Right lung (tissue), 5 donors: ENCODE results near the gene LRP1. TPM values are rescaled to one million over a fixed set of nuclear protein-coding genes. Genes with fewer than 3 reads are reported as not detected.

ENCODE experiments used
- DNase-seq, 2 donors: peaks; one replicate each; pipeline ENCODE4 v3.0.0-alpha.2; 2013
- polyA plus RNA-seq, 5 donors: library from polyadenylated mRNA; unstranded; fragments of 120-200 nt; gene quantifications; one replicate each; pipeline versions ENCODE4 v1.2.1 to v1.2.3, GENCODE V29; 2013; ENCODE audit warnings: inconsistent platforms in 1 of 5, low replicate concordance in 1 of 5; ENCODE audit not compliant: insufficient read length in 5 of 5, insufficient read depth in 1 of 5

The LRP1 gene
- polyA plus RNA-seq, 5 donors = 83.7 to 168 (median 101) TPM

DNA sequence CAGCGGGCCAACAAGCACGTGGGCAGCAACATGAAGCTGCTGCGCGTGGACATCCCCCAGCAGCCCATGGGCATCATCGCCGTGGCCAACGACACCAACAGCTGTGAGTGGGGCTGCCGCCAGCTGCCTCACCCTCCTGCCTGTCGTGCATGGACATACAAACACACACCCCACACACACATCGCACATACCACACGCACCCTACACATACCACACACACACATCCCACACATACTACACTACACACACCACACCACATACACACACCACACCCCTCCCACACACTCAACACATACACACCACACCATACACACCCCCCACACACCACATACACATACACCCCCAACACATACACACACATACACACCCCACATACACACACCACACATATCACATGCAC, 63.1 kb downstream of the LRP1 start:
- DNase-seq = no peak

DNA sequence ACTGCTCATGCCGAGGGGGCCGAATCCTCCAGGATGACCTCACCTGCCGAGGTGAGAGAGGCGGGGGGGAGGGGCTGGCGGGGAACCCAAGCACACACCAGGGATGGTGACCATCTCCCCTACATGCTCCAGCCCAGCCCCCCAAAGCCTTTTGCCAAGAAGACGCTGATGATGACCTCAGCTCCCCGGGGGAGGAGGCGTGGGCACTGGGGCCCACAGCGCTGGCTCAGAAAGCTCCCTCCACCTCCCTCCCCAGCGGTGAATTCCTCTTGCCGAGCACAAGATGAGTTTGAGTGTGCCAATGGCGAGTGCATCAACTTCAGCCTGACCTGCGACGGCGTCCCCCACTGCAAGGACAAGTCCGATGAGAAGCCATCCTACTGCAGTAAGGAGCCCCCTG, 64.6 kb downstream of the LRP1 start:
- no peak for DNase-seq

DNA sequence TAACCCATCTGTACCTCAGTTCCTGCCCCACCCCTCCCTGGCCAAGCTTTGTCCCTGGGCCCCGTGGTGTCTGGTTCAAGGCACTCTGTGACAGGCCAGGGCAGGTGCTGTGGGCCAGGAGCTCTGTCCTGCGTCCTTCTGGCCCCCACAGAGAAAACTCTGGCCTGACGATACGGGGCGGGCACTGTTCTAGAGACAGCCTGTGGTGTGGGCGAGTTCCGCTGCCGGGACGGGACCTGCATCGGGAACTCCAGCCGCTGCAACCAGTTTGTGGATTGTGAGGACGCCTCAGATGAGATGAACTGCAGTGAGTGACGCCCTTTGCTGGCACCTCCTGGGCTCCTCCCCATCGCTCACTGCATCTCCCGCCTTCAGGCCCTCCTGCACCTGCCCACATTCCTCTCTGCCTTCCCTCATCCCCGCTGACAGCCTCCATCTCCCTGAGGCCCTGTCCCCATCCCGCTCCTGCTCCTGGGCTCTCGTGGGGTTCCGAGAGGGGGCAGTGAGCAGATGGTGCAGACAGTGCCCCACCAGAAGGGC, 65.5 kb downstream of the LRP1 start:
- DNase-seq = no peak

DNA sequence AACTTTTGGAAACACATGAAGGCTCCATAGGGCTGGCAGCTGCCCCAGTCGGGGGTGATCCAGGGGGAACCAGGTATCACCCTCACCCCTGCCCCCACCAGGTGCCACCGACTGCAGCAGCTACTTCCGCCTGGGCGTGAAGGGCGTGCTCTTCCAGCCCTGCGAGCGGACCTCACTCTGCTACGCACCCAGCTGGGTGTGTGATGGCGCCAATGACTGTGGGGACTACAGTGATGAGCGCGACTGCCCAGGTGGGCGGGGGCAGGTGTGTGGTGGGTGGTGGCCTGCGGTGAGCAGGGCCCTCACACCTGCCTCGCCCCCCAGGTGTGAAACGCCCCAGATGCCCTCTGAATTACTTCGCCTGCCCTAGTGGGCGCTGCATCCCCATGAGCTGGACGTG, 66.0 kb downstream of the LRP1 start:
- no peak for DNase-seq

DNA sequence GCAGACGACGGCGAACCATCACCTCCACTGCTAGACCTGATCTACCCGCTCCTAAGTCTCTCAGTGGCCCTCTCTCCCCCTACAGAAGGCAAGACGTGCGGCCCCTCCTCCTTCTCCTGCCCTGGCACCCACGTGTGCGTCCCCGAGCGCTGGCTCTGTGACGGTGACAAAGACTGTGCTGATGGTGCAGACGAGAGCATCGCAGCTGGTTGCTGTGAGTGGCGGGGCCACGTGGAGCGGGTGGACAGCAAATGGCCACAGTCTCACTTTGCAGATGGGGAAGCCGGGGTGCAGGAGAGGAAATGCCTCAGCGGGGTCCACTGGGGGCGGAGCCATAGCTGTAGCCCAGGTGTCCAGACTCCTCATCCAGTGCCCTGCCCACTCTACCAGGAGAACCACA, 66.9 kb downstream of the LRP1 start:
- DNase-seq = no peak

DNA sequence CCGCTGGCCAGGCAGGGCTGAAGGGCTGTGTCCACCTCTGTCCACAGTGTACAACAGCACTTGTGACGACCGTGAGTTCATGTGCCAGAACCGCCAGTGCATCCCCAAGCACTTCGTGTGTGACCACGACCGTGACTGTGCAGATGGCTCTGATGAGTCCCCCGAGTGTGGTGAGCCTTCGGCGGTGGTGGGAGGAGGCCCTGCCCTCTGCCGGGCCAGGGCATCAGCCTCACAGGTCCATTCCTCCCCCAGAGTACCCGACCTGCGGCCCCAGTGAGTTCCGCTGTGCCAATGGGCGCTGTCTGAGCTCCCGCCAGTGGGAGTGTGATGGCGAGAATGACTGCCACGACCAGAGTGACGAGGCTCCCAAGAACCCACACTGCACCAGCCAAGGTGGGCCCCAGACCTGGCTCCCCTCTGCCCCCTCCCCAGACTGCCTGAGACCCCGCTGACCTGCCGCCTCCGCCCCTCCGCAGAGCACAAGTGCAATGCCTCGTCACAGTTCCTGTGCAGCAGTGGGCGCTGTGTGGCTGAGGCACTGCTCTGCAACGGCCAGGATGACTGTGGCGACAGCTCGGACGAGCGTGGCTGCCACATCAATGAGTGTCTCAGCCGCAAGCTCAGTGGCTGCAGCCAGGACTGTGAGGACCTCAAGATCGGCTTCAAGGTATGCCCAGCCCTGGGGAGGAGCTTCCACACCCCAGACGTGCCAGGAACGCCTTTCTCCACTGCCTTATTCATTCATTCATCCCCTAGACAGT, 67.5 kb downstream of the LRP1 start:
- DNase-seq = no peak

DNA sequence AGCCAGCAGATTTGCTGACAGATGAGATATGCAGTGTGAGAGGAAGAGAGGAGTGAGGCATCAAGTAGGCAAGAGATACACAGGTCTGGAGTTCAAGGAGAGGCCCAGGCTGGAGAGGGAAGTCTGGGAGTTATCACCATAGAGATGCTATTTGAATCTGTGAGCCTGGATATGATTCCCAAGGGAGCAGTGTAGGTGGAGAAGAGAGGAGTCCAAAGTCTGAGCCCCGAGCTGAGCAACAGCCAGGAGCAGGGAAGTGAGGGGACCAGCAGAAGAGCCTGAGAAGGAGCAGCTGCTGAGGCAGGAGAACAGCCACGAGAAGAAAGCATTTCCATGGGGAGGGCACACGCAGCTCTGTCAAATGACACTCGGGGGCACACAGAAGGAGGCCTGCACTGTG, 68.2 kb downstream of the LRP1 start:
- DNase-seq = no peak

DNA sequence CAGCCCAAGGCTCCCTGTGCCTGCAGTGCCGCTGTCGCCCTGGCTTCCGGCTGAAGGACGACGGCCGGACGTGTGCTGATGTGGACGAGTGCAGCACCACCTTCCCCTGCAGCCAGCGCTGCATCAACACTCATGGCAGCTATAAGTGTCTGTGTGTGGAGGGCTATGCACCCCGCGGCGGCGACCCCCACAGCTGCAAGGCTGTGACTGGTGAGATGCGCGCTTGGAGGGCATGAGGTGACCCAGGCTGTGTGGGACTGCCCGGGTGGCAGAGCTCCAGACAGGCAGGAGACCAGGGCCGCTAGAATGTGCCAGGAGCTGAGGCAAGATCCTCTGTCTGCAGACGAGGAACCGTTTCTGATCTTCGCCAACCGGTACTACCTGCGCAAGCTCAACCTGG, 68.7 kb downstream of the LRP1 start:
- no peak for DNase-seq

DNA sequence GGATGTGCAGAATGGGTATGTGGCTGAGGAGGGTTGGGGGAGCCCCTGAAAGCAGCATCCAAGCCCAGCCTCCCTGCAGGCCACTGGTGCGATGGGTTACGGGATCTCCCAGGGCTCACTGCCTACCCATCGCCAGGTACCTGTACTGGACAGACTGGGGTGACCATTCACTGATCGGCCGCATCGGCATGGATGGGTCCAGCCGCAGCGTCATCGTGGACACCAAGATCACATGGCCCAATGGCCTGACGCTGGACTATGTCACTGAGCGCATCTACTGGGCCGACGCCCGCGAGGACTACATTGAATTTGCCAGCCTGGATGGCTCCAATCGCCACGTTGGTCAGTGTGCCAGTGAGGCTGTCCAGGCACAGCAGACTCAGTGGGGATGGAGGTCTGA, 70.0 kb downstream of the LRP1 start:
- no peak for DNase-seq

DNA sequence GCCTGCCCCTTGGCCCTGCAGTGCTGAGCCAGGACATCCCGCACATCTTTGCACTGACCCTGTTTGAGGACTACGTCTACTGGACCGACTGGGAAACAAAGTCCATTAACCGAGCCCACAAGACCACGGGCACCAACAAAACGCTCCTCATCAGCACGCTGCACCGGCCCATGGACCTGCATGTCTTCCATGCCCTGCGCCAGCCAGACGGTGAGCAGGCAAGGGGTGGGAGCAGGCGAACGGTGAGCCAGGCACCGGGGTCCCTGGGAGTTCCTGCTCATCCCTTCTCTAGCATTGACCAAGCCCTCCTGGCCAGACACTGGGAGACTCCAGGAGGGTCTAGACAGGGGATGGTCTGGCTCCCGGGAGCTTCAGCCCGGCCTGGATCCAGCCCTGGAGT, 70.9 kb downstream of the LRP1 start:
- no peak for DNase-seq

DNA sequence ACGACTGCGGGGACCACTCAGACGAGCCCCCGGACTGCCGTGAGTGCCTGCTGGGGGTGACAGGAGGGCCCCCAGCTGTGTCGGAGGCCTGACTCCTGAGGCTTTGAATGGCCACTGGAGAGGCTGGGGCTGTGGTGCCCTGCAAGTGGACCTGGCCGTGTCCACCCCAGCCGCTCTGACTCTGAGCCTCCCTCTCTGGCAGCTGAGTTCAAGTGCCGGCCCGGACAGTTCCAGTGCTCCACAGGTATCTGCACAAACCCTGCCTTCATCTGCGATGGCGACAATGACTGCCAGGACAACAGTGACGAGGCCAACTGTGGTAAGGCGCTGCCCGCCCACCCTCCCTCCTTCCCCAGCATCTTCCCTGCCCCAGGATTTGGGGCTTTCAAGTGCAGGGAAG, 72.2 kb downstream of the LRP1 start:
- DNase-seq = no peak

DNA sequence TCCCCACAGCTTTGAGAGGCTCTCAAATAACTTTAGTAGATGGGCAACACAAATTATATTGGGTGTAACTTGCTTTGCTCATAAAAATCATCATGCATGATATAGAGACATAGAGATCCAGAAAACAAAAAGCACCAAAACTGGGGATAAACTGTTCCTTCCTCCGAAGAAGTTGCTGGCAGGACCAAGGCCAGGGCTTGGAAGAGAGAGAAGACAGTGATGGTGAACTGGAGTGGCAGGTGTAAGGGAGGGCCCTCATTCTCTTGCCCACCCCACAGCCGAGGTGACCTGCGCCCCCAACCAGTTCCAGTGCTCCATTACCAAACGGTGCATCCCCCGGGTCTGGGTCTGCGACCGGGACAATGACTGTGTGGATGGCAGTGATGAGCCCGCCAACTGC, 72.9 kb downstream of the LRP1 start:
- no peak for DNase-seq

DNA sequence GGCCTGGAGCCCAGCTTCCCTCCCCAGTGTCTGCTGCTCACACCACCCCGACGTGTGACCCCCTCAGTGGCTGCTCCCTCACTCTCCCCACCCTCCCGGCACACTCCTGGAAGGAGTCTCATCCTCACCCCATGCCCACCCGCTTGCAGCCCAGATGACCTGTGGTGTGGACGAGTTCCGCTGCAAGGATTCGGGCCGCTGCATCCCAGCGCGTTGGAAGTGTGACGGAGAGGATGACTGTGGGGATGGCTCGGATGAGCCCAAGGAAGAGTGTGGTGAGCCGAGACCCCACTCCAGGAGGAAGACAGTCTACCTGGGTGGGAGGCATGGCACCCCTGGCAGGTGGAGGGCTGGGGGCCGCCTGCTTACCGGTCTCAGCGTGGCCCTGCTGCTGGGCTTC, 73.3 kb downstream of the LRP1 start:
- no peak for DNase-seq

DNA sequence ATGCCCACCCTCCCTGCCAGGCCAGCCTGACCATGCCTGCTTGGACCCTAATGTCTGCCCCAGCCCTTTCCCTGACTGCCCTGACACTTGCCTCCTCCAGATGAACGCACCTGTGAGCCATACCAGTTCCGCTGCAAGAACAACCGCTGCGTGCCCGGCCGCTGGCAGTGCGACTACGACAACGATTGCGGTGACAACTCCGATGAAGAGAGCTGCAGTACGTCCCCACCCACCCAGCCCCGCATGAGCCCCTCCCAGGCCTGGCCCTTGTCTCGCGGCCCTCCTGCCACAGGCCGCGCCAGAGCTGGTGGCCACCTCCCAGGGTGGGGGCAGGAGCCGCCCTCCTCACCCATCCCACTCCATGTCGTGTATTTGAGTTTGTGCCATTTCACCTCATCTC, 74.0 kb downstream of the LRP1 start:
- DNase-seq = no peak

DNA sequence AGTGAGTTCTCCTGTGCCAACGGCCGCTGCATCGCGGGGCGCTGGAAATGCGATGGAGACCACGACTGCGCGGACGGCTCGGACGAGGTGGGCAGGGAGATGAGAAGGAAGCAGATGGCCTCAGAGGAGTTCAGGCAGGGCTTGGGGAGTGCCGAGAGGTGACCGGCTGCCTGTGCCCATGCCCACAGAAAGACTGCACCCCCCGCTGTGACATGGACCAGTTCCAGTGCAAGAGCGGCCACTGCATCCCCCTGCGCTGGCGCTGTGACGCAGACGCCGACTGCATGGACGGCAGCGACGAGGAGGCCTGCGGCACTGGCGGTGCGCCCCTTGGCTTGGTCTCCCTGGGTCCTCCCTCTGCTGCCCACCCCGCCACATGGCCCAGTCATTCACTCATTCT, 74.9 kb downstream of the LRP1 start:
- DNase-seq = no peak

DNA sequence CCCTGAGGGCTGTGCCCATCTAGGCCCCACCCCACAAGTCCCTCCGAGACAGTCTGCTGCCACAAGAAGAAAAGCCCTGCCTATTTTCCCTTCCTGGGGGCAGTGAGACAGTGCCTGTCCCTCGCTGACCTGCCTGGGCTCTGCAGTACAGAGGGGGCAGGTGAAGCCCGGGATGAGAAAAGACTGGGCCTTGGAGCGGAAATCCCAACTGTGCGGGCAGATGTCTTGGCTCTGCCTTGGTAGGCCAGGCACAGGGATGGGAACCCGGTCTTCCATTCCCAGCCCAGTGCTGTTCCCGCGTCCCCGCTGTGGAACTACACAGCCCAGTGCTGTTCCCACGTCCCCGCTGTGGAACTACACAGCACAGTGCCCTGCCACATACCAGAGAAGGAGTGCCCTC, 75.5 kb downstream of the LRP1 start:
- no peak for DNase-seq

DNA sequence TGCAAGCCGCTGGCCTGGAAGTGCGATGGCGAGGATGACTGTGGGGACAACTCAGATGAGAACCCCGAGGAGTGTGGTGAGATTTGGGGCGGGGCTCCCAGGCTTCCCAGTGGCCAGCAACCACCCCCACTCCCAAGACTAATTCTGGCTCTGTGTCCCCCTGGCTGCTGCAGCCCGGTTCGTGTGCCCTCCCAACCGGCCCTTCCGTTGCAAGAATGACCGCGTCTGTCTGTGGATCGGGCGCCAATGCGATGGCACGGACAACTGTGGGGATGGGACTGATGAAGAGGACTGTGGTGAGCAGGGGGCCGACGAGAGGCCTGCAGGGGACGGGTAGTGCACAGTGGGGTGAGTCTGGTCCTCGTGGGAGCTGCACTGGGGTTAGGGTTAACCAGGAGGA, 76.2 kb downstream of the LRP1 start:
- DNase-seq = no peak

DNA sequence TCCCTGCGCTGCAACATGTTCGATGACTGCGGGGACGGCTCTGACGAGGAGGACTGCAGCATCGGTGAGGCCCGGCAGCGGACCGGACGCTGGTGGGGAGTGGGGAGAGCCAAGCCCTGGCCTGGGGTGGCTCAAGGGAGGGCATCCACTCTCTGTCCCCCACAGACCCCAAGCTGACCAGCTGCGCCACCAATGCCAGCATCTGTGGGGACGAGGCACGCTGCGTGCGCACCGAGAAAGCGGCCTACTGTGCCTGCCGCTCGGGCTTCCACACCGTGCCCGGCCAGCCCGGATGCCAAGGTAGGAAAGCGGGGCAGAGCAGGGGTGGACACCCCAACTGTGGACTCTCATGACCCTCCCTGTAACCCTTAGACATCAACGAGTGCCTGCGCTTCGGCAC, 76.9 kb downstream of the LRP1 start:
- no peak for DNase-seq

DNA sequence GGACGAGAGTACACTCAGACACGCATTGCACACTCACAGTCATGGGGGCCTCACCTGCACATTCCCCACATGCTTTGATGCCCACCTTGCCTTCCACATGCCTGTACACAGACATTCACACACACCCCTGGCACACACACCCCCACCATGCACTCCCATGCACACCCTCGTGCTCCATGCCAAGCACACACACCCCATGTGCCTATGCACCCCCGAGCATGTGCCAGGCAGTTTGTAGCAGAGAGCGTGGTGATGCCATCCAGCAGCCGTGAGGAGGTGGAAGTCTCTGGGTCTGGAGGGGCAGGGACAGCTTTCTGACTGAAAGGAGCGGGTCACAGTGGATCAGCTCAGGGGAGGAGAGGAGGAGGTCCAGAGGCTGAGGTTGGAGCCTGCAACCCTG, 77.6 kb downstream of the LRP1 start:
- no peak for DNase-seq

DNA sequence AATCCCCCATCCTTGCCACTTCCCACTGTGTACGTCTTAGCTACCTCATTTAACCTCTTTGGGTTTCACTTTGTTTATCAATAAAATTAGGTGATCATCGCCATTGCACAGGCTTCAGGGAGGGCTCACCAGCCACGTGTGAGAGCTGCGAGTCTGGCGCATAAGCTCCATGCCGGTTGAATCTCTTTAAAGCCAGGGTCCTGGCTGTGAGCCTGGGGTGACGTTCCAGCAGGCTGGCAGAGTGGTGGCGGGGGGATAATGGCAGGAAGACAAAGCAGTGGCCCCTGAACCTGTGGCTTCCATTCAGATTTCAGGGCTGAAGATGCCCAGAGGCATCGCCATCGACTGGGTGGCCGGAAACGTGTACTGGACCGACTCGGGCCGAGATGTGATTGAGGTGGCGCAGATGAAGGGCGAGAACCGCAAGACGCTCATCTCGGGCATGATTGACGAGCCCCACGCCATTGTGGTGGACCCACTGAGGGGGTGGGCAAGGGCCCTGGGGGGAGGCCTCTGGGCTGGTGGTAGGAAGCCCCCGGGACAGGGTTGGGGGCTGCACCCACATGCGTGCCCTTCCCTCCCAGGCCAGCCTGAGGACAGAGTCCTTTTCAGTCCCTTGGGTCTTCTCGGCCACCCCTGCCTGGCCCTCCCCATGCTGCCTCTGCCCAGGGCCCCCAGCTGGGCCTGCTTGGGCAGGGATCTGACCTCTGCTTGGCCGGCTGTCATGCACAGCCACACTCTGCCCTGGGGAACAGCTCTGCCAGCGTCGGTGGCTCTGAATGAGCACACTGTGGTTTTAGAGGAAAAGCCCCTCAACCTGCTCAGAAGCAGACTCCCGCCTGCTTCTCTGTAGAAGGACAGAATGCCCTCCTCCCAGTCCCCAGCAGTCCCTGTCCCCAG, 79.7 kb downstream of the LRP1 start:
- DNase-seq = no peak

DNA sequence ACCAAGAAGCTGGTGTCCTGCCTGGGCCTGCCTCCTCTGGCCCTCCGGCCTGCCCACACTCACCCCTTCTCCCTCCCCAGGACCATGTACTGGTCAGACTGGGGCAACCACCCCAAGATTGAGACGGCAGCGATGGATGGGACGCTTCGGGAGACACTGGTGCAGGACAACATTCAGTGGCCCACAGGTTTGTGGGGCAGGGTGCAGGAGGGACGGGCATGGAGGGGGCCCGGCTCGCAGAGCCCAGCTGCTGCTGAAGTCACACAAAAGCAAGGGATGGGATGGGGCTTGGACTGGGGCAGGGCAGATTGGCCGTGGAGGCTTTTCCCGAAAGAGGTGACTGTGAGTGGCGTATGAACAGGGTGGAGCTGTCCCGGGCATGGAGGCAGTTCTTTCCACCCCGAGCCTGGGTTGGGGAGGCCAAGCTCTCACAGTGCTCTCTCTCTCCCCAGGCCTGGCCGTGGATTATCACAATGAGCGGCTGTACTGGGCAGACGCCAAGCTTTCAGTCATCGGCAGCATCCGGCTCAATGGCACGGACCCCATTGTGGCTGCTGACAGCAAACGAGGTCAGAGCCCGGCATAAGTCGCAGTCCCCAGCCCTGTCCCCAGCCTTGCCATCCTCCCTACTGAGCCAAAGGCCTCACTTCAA, 80.5 kb downstream of the LRP1 start:
- DNase-seq = no peak

DNA sequence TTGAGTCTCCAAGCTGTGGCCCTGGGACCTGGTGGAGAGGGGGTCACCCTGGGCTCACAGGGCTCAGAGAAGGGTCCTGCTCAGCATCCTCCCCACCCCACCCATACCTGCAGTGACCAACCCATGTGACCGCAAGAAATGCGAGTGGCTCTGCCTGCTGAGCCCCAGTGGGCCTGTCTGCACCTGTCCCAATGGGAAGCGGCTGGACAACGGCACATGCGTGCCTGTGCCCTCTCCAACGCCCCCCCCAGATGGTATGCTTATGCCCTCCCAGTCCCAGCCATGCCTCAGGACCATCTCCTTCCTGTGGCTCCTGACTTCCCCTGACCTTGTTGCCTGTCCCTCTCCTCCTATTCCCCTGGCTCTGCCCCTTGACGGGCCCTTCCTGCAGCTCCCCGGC, 81.6 kb downstream of the LRP1 start:
- DNase-seq = no peak

DNA sequence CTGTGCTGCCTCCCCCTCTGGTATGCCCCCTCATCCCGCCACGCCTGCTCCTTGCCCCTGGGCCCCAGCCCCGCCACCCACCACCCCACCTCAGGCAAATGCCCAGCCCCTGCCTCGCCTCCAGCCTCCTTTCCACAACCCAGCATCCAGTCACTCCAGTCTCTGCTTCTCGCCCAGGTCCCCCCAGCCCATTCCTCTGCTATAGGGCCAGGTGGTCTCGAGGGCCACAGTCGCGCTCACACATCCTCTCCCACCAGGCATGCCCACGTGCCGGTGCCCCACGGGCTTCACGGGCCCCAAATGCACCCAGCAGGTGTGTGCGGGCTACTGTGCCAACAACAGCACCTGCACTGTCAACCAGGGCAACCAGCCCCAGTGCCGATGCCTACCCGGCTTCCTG, 82.2 kb downstream of the LRP1 start:
- no peak for DNase-seq
